Common myeloid progenitor, CD34-positive (primary cell): ENCODE measurements around the gene MINK1.
"Not testable (repeated sequence)": the region's sequence is repeated elsewhere in the genome, so short reads cannot be mapped to it uniquely, and the experiment has no call there.

Experiments used
- CTCF ChIA-PET: fragments of 350-600 bp; sonication (Branson Sonifier 250); formaldehyde crosslinking; loops from one replicate; lab custom pipeline; 2021; ENCODE audit warnings: antibody characterized with exemption; lab: Charles Lee
- POLR2A ChIA-PET: fragments of 350-600 bp; sonication (Branson Sonifier 250); formaldehyde crosslinking; loops from one replicate; lab custom pipeline; 2021; ENCODE audit warnings: antibody characterized with exemption; lab: Charles Lee
- DNase-seq, 3 donors: peaks; one replicate each; pipeline versions ENCODE4 v3.0.0 to v3.0.0-alpha.2; 2013
- H3K27ac ChIP-seq, 2 experiments: 1 replicate in 1 of 2; 2 replicates in 1 of 2; pipeline ENCODE4 v1.7.0; 2013; ENCODE audit warnings: inconsistent platforms in 2 of 2, low read length in 2 of 2, mild to moderate bottlenecking in 2 of 2, low read depth in 1 of 2, moderate library complexity in 1 of 2; ENCODE audit not compliant: severe bottlenecking in 2 of 2, insufficient read depth in 1 of 2, poor library complexity in 1 of 2
- H3K27me3 ChIP-seq, 5 experiments: replicated peaks in 2 of 5; 1 replicate in 3 of 5; 2 replicates in 2 of 5; pipeline versions ENCODE4 v1.6.1 to v1.7.0; 2013; ENCODE audit warnings: low read length in 4 of 5, mild to moderate bottlenecking in 2 of 5, moderate library complexity in 2 of 5, inconsistent platforms in 1 of 5; ENCODE audit not compliant: insufficient read depth in 5 of 5, control insufficient read depth in 4 of 5
- H3K36me3 ChIP-seq, 4 experiments: 1 replicate in 2 of 4; 2 replicates in 2 of 4; pipeline versions ENCODE4 v1.6.1 to v1.7.0; 2013; ENCODE audit warnings: low read length in 3 of 4, control low read depth in 1 of 4, mild to moderate bottlenecking in 1 of 4; ENCODE audit not compliant: control insufficient read depth in 4 of 4, insufficient read depth in 4 of 4
- H3K4me1 ChIP-seq, 4 experiments: 1 replicate in 3 of 4; 2 replicates in 1 of 4; pipeline versions ENCODE4 v1.6.1 to v1.7.1; 2013; ENCODE audit warnings: low read length in 3 of 4, mild to moderate bottlenecking in 3 of 4, control low read depth in 1 of 4, inconsistent platforms in 1 of 4, moderate library complexity in 1 of 4; ENCODE audit not compliant: control insufficient read depth in 4 of 4, insufficient read depth in 4 of 4; ENCODE audit errors: control extremely low read depth in 1 of 4
- H3K4me3 ChIP-seq, 7 experiments: 1 replicate in 4 of 7; 2 replicates in 3 of 7; pipeline versions ENCODE4 v1.5.1 to v1.7.0; 2013; ENCODE audit warnings: mild to moderate bottlenecking in 7 of 7, low read length in 6 of 7, moderate library complexity in 6 of 7, inconsistent platforms in 2 of 7, low read depth in 2 of 7, control low read depth in 1 of 7; ENCODE audit not compliant: insufficient read depth in 4 of 7, control insufficient read depth in 1 of 7; ENCODE audit errors: extremely low read depth in 1 of 7
- H3K9me3 ChIP-seq, 5 experiments: 1 replicate in 4 of 5; 2 replicates in 1 of 5; pipeline versions ENCODE4 v1.6.1 to v1.7.1; 2013; ENCODE audit warnings: low read length in 4 of 5, mild to moderate bottlenecking in 2 of 5, inconsistent platforms in 1 of 5, low read depth in 1 of 5, moderate library complexity in 1 of 5; ENCODE audit not compliant: control insufficient read depth in 4 of 5, insufficient read depth in 2 of 5; ENCODE audit errors: control extremely low read depth in 1 of 5
- WGBS: methylation state at CpG from one replicate; pipeline ENCODE4 v1.1.5; 2013; ENCODE audit not compliant: insufficient coverage; 5-methylcytosine and 5-hydroxymethylcytosine counted together

MINK1 gene

DNA sequence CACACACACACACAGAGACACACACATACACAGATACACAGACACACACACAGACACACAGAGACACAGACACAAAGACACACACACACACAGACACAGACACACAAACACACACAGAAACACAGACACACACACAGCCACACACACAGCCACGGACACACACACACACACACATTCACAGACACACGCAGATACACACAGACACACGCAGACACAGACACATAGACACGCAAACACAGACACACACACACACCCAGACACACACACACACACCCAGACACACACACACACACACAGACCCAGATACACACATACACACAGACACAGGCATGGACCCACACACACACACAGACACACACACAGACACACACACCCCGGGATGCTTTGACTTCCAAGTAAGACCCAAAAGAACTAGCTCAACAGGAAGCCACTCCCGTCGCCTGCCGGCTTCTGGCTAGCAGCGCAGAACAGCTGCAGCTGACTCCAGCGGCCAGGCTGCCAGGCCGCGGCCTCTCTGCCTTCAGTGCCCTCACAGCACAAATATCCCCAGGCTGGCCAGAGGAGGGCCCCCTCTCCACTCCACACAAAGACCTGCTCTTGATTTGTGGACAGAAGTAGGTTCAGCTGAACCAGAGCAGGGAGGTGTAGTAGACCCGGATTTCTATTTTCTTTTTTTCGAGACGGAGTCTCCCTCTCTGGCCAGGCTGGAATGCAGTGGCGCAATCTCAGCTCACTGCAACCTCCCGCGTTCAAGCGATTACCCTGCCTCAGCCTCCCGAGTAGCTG is 75.8 kb downstream of the MINK1 start:
- Histone ChIP-seq H3K9me3 (no peaks in the 10 kb centered on the region), H3K4me1 (peaks cover 0 to 16% (median 12%) of the 10 kb centered on the region in 4 experiments), H3K27ac (no peak overlapping the region), H3K36me3 (no peaks in the 10 kb centered on the region), H3K4me3 (peak overlapping the region in 1 of 7 experiments; percentile 28), H3K27me3 (peaks cover 0 to 5% (median 0%) of the 10 kb centered on the region in 5 experiments)
- WGBS = 51% methylated on average over 9 of the region's 20 CpGs
- peak; percentile 91 to 95 (median 95) for DNase-seq
- ChIA-PET POLR2A (interaction anchor here (0.7 to 1.8 kb wide), 3 partner anchors 16 to 58 kb away, joined by 6 to 8 read pairs (median 6); partner anchors contain the start of genes RNF167 and SLC25A11), CTCF (interaction anchor here (0.6 to 2.6 kb wide), 27 partner anchors 9 to 388 kb away, joined by 3 to 35 read pairs (median 5); partner anchors contain the start of genes CAMTA2, ENO3, RNF167 and SLC25A11)

DNA sequence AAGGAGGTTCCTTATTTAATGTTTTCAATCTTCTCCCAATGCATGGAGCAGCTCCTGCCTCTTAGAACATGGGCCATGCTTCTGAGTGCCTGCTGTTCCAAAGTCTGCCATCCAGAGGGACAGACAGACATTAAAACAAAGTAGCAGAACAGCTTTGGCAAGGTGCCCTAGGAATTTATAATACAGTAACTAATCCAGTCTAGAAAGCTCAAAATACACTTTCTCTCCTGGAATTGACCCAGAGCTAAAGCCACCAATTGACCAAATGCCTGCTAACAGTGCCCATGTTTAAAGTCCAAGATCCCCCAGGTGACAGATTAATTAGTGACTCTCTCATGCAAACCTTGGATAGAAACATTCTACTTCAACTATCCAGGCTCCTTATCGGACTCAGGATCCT is 80.9 kb downstream of the MINK1 start:
- Histone ChIP-seq H3K27ac (no peak overlapping the region), H3K36me3 (no peaks in the 10 kb centered on the region), H3K4me1 (peaks cover 0 to 7% (median 4%) of the 10 kb centered on the region in 4 experiments), H3K4me3 (no peak overlapping the region), H3K27me3 (no peaks in the 10 kb centered on the region), H3K9me3 (no peaks in the 10 kb centered on the region)
- ChIA-PET POLR2A (interaction anchor here (0.7 kb wide), 1 partner anchor 39 kb away, joined by 3 read pairs; no protein-coding TSS in a partner anchor), CTCF (interaction anchor here (0.8 to 2.5 kb wide), 5 partner anchors 11 to 66 kb away, joined by 3 to 7 read pairs (median 3); partner anchors contain the start of genes CHRNE, GP1BA and SLC25A11)
- WGBS = no CpG with 5 or more reads among the region's 1 CpG
- no peak for DNase-seq

- H3K9me3 ChIP-seq, H3K27me3 ChIP-seq, H3K4me3 ChIP-seq, H3K36me3 ChIP-seq, DNase-seq, POLR2A ChIA-PET, H3K4me1 ChIP-seq, H3K27ac ChIP-seq: not testable (repeated sequence)
- no CpG with 5 or more reads among the region's 4 CpGs for WGBS
- CTCF ChIA-PET = interaction anchor here (0.8 to 2.5 kb wide), 5 partner anchors 12 to 66 kb away, joined by 3 to 7 read pairs (median 3); partner anchors contain the start of genes CHRNE, GP1BA and SLC25A11
Observed at GRCh38 chr17:4914551-4914950, 81.4 kb downstream of the MINK1 start.

- H3K27ac ChIP-seq = no peak overlapping the region
- no peaks in the 10 kb centered on the region for H3K27me3 ChIP-seq
- ChIA-PET CTCF (interaction anchor here (0.9 to 2.4 kb wide), 4 partner anchors 10 to 100 kb away, joined by 3 to 7 read pairs (median 3); partner anchors contain the start of genes RNF167 and SLC25A11), POLR2A (no interaction called here)
- peaks cover 0 to 7% (median 0%) of the 10 kb centered on the region in 4 experiments for H3K4me1 ChIP-seq
- no peak for DNase-seq
- no peaks in the 10 kb centered on the region for H3K36me3 ChIP-seq
- WGBS = 94% methylated on average over 5 of the region's 8 CpGs
- H3K9me3 ChIP-seq = no peaks in the 10 kb centered on the region
- H3K4me3 ChIP-seq = no peak overlapping the region
Observed at GRCh38 chr17:4919511-4920047, 86.4 kb downstream of the MINK1 start.

DNA sequence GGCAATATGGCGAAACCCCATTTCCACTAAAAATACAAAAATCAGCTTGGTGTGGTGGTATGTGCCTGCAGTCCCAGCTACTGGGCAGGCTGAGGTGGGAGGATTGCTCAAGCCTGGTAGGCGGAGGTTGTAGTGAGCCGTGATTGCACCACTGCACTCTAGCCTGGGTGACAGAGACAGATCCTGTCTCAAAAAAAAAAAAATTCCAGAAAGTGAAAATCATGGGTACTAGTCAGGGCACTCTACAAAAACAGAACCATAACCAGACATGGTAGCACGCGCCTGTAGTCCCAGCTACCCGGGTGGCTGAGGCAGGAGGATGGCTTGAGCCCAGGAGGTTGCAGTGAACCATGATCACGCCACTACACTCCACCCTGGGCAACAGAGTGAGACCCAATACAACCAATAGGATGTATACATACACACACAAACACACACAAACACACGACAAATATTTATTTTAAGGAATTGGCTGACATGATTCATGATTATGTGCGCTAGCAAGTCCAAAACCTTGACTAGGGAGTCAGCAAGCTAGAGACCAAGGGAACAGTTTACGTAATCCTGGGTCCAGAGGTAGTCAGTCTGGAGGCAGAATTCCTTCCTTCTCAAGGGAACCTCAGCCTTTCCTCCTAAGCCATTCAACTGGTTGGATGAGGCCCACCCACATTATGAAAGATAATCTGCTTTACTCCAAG is 87.4 kb downstream of the MINK1 start:
- DNase-seq = no peak
- H3K9me3 ChIP-seq = no peaks in the 10 kb centered on the region
- ChIA-PET CTCF (interaction anchor here (1.0 to 1.4 kb wide), 2 partner anchors 12 to 100 kb away, joined by 3 read pairs; no protein-coding TSS in a partner anchor), POLR2A (interaction anchor here (0.6 kb wide), 1 partner anchor 74 kb away, joined by 3 read pairs; no protein-coding TSS in a partner anchor)
- no peaks in the 10 kb centered on the region for H3K36me3 ChIP-seq
- no peak overlapping the region for H3K27ac ChIP-seq
- H3K4me1 ChIP-seq = peaks cover 0 to 7% (median 0%) of the 10 kb centered on the region in 4 experiments
- H3K4me3 ChIP-seq = no peak overlapping the region
- no peaks in the 10 kb centered on the region for H3K27me3 ChIP-seq
- 93% methylated on average over 2 of the region's 10 CpGs for WGBS

- WGBS = no CpG with 5 or more reads among the region's 4 CpGs
- ChIA-PET POLR2A (no interaction called here), CTCF (interaction anchor here (1.0 kb wide), 1 partner anchor 13 kb away, joined by 3 read pairs; no protein-coding TSS in a partner anchor)
Observed at GRCh38 chr17:4921320-4921719, 88.2 kb downstream of the MINK1 start.

More at GRCh38 chr17:4921320-4921719, 88.2 kb downstream of the MINK1 start:
- Histone ChIP-seq H3K36me3 (no peaks in the 10 kb centered on the region), H3K4me3 (no peak overlapping the region), H3K27me3 (no peaks in the 10 kb centered on the region), H3K9me3 (no peaks in the 10 kb centered on the region), H3K27ac (no peak overlapping the region), H3K4me1 (peaks cover 0 to 7% (median 0%) of the 10 kb centered on the region in 4 experiments)
- DNase-seq = no peak
